Measurements from ENCODE around the gene FAM118A. TPM values are rescaled to one million over a fixed set of nuclear protein-coding genes. Genes with fewer than 3 reads are reported as not detected.

Gene FAM118A
- total and polyA plus RNA-seq, 2 of the 8 experiments (the other 6 are each of a cell fraction or from before 2014, with no cell fraction given) = 8.5 to 18.6 TPM

GRCh38 chr22:45343143-45343542 lies 33.4 kb downstream of the FAM118A start (continued):
- no peak for TF ChIP-seq SIN3A (conservative IDR thresholded peaks at IDR 0.05 in 1 of 2, IDR thresholded peaks at IDR 0.05 in 1 of 2; ENCODE audit: low read depth in 1 of 2, low read length in 2 of 2)
- TF ChIP-seq SP1 (IDR thresholded peaks at IDR 0.05; ENCODE audit: low read depth, low read length) = no peak
- no peak for TF ChIP-seq ATF3 (IDR thresholded peaks at IDR 0.05; ENCODE audit: insufficient read depth, low read depth, low read length)
- no peak for TF ChIP-seq NANOG (IDR thresholded peaks at IDR 0.05; ENCODE audit: insufficient read depth, low read depth, low read length, poor library complexity, severe bottlenecking)
